Fibroblast of mammary gland (primary cell): Measurements from ENCODE around the gene DECR2.

Experiments
- DNase-seq: peaks from one replicate; pipeline ENCODE4 v3.0.0-alpha.2; 2010; ENCODE audit warnings: low read depth
- H3K4me3 ChIP-seq: 2 replicates; pipeline ENCODE4 v1.5.1; 2011; ENCODE audit warnings: low read depth, mild to moderate bottlenecking, low read length, moderate library complexity; ENCODE audit not compliant: control insufficient read depth
- TF ChIP-seq, protein P1 (sequence below): conservative IDR thresholded peaks from 2 replicates; pipeline ENCODE4 v1.5.1; 2011; ENCODE audit warnings: low read depth, low read length, inconsistent platforms; ENCODE audit not compliant: control insufficient read depth, insufficient read depth

The DECR2 gene

DNA sequence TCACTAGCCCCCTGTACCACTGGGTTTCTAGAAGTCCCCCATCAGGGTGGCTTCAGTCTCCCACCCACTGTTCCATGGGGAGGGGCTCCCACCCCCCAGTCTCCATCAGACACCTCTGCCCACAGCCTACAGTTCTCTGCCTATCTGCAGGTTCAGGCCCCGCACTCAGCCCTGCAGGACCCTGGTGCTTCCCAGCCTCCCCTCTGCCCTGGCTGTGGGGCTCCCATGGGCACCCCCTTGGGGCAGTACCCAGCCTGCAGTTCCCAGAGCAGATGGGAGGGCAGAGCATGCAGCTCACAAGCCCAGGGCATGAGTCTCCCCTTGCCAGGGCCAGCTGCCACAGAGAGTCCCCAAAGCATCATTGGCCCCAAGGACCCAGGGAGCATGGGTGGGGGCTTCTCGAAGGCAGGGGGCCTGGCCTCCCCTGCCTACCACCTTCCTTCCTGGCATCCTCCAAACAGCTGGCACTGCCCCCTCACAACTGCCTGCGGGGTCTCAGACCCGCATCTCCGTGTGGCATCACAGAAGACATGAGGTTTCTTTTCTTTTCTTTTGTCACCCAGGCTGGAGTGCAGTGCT is 28.6 kb upstream of the DECR2 start:
- no peak for DNase-seq

DNA sequence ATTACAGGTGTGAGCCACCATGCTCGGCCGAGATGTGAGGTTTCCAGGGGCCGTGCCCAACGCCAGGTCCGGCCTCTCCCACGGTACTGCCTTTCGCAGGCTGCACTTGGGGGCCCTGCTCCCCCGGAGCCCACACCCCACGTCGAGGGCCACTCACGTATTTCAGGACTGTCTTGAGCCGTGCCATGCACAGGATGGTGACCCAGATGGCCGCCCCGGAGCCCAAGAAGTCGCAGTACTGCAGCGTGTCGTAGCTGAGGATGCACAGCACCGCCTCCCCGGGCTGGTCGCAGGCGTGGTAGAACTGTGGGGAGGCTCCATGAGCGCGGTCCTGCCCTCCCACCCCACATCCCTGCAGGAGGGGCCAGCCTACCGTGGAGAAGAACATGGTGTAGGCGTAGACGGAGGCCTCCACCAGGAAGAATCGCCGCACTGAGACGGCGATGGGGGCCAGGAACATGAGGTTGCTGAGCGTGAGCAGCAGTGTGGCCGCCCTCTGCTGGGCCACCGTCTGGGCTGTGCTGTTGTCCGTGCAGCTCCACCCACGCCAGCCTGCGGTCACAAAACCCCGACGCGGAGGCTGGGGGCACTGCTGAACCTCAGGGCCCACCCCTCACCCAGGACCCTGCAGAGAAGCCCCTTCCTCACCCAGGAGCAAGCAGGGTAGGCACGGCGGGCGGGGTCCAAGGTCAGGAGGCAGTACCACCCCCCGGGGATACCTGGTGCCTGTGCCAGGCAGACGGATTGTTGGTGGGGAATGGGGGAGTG is 27.7 kb upstream of the DECR2 start:
- DNase-seq, result no peak
- no peak overlapping the region for H3K4me3 ChIP-seq
- TF ChIP-seq, protein P1, sequence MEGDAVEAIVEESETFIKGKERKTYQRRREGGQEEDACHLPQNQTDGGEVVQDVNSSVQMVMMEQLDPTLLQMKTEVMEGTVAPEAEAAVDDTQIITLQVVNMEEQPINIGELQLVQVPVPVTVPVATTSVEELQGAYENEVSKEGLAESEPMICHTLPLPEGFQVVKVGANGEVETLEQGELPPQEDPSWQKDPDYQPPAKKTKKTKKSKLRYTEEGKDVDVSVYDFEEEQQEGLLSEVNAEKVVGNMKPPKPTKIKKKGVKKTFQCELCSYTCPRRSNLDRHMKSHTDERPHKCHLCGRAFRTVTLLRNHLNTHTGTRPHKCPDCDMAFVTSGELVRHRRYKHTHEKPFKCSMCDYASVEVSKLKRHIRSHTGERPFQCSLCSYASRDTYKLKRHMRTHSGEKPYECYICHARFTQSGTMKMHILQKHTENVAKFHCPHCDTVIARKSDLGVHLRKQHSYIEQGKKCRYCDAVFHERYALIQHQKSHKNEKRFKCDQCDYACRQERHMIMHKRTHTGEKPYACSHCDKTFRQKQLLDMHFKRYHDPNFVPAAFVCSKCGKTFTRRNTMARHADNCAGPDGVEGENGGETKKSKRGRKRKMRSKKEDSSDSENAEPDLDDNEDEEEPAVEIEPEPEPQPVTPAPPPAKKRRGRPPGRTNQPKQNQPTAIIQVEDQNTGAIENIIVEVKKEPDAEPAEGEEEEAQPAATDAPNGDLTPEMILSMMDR, result no peak

More for the DNA sequence above, 28.6 kb upstream of the DECR2 start:
- no peak overlapping the region for H3K4me3 ChIP-seq
- TF ChIP-seq, protein P1, result no peak

DNA sequence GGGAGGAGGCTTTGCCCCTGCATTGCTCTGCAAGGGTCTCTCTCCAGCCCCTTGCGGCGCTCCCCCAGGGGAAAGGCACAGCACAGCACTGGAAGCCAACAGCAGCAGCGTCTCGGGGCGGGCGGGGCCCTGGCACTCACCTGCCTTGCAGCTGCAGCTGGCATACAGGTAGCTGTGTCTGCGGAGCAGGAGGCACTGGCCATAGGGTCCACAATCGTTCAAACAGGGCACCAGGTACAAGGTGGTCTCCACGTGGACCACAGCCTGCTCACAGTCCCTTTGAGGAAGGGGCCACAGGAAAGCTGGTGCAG is 27.1 kb upstream of the DECR2 start:
- H3K4me3 ChIP-seq, result no peak overlapping the region
- TF ChIP-seq, protein P1, result no peak
- DNase-seq, result no peak

DNA sequence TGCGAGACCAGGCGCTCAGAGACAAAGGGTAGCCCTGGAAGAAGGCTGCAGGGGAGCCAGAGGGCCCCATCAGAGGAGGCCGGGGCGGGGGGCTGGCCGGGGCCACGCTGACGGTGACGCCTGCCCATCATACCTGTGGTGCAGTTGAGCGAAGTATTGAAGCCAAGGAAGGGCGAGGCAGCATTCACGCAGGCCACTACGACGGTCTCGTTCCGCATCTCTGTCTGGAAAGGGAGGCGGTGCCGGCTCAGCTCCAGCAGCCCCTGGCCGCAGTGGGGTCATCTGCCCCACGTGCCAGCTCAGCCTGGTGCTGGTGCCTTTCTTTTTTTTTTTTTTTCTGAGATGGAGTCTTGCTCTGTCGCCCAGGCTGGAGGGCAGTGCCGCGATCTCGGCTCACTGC is 26.5 kb upstream of the DECR2 start:
- TF ChIP-seq, protein P1, result no peak
- DNase-seq, result no peak
- no peak overlapping the region for H3K4me3 ChIP-seq

DNA sequence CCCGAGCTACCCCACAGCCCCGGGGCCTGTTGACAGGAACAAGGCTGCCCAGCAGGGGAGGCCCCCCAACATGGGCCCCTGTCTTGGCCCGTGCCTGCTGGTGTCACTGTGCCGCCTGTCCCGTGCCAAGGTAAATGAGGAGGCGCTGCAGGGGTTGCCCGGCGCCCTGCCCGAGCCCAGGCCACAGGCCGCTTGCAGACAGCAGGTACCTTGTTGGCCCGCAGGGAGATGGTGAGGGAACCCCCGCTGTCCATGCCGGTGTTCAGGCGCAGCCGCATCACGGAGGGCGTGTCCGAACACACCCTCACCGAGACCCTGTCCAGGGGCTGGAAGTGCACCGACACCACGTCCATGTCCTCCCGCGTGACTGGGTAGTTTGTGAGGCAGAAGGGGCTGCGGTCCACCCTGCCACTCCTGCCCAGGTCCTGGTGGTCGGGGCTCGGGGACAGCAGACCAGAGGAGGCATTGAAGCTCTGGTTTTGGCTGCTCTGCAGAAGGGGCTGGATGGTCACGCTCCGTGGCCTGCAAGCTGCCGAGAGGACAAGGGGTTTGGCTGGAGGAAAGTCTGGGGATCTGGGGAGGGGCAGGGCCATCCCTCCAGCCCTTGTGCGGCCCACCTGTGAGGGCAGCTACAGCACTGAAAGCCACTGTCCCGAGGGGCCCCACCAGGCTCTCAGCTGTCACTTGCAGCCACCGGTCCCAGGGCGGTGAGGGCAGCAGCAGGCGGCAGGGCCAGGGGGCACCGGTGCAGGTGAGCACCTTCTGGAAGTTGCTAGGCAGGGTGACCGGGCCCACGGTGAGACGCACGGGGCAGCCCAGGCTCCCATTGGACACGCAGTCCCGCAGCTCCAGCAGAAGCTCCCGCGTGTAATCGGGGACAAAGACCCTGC is 25.5 kb upstream of the DECR2 start:
- TF ChIP-seq, protein P1, result no peak
- no peak overlapping the region for H3K4me3 ChIP-seq
- no peak for DNase-seq

DNA sequence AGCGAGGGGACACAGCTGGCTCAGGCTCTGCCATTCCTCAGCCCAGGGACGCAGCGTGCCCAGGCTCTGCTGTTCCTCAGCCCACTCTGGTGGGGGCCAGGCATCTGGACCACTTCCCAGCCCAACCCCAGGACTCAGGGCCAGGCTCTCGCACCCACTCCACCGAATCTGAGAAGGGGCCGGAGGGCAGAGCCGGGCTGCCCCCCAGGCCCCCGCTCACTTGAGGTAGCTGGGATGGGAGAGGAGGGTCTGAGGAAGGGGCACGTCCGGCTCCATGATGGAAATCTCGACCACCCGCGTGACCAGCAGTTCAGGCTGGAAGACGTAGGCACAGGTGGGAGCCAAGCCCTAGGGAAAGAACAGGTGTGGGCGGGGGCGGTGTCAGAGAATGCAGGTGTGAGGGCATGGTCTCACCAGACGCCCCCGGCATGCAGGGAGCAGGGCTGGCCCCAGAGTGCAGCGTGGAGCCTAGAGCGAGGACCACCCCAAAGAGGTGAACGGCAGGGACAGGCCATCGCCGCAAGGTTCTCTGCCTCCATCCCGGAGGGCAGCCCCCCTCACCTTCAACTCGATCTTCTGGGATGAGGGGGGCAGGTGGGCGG is 24.8 kb upstream of the DECR2 start:
- TF ChIP-seq, protein P1, result no peak
- no peak for DNase-seq

More for the DNA sequence above, 24.8 kb upstream of the DECR2 start:
- no peak overlapping the region for H3K4me3 ChIP-seq
